ENCODE measurements around the gene MAGEB2. TPM values are rescaled to one million over a fixed set of nuclear protein-coding genes. Genes with fewer than 3 reads are reported as not detected.

MAGEB2 gene
- polyA plus RNA-seq, 4 donors, result not detected

Other genes with a start within 250 kb of the MAGEB2 start
- not detected for gene MAGEB3, start 15.1 kb downstream of the MAGEB2 start, polyA plus RNA-seq (ENCODE audit: insufficient read length in 4 of 4)
- not detected for gene MAGEB4, start 26.4 kb downstream of the MAGEB2 start, polyA plus RNA-seq (ENCODE audit: insufficient read length in 4 of 4)
- not detected for gene MAGEB1, start 31.6 kb downstream of the MAGEB2 start, polyA plus RNA-seq (ENCODE audit: insufficient read length in 4 of 4)
- under 1 TPM in 2 of 4 donors, not detected in 2; 0.16 to 0.32 TPM for gene NR0B1, start 93.8 kb downstream of the MAGEB2 start, polyA plus RNA-seq (ENCODE audit: insufficient read length in 4 of 4)